BLaER1 treated with 17β-estradiol and CSF1 and Interleukin-3, amounts not matched to agents 10 nM and 100 nM (cell line): ENCODE results near the gene THAP11.
A peak's percentile ranks its signal among the peaks of the same experiment; 100 is the strongest.

ENCODE experiments used
- H3K27ac ChIP-seq, 11 experiments: shearing (Covaris generic); formaldehyde crosslinking; 2 replicates each; pipeline ENCODE4 v1.8.1; 2022
- H3K27me3 ChIP-seq, 11 experiments: shearing (Covaris generic); formaldehyde crosslinking; 2 replicates each; pipeline ENCODE4 v1.8.1; 2022
- H3K36me3 ChIP-seq, 11 experiments: shearing (Covaris generic); formaldehyde crosslinking; 2 replicates each; pipeline ENCODE4 v1.8.1; 2022
- H3K4me1 ChIP-seq, 10 experiments: shearing (Covaris generic); formaldehyde crosslinking; 2 replicates each; pipeline ENCODE4 v1.8.1; 2022
- H3K4me2 ChIP-seq, 11 experiments: shearing (Covaris generic); formaldehyde crosslinking; 2 replicates each; pipeline ENCODE4 v1.8.1; 2022
- H3K4me3 ChIP-seq, 10 experiments: shearing (Covaris generic); formaldehyde crosslinking; 2 replicates each; pipeline ENCODE4 v1.8.1; 2022
- H3K9ac ChIP-seq, 11 experiments: shearing (Covaris generic); formaldehyde crosslinking; 2 replicates each; pipeline ENCODE4 v1.8.1; 2022
- H3K9me3 ChIP-seq, 11 experiments: shearing (Covaris generic); formaldehyde crosslinking; replicated peaks in 1 of 11; 2 replicates each; pipeline ENCODE4 v1.8.1; 2022
- H4K20me1 ChIP-seq, 11 experiments: shearing (Covaris generic); formaldehyde crosslinking; 2 replicates each; pipeline ENCODE4 v1.8.1; 2022
- Cebpa-rat ChIP-seq, 11 experiments: shearing (Covaris generic); IDR thresholded peaks; 2 replicates each; pipeline ENCODE4 v1.8.1; 2022

The THAP11 gene

DNA sequence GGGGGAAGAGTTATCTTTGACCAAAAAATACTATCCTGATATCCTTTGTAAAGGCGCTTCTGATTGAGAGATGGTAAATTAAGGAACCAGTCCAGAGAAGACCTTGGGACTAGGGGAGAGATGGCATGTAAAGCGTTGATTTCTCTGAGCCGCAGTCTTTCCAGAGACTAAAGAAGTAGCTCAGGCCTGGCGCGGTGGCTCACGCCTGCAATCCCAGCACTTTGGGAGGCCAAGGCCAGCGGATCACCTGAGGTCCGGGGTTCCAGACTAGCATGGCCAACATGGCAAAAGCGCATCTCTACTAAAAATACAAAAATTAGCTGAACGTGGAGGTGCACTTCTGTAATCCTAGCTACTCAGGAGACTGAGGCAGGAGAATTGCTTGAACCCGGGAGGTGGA is 6.0 kb downstream of the THAP11 start:
- peaks cover 35 to 90% (median 77%) of the 10 kb centered on the region in 11 experiments; a peak in 21 of 22 replicates for H4K20me1 ChIP-seq

DNA sequence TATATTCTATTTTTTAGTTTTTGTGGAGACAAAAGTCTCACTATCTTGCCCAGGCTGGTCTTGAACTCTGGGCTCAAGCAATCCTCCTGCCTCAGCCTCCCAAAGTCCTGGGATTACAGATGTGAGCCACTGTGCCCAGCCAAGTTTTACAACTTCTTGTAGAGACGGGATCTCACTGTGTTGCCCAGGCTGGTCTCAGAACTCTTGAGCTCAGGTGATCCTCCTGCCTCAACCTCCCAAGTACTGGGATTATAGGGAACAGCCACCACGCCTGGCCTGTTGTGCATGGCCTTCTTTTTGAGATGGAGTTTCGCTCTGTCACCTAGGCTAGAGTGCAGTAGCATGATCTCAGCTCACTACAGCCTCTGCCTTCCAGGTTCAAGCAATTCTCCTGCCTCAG is 11.6 kb downstream of the THAP11 start:
- H3K27ac ChIP-seq, result no peak overlapping the region
- H3K9me3 ChIP-seq, result no peaks in the 10 kb centered on the region
- H3K9ac ChIP-seq, result 0 out of 22 replicates have a peak overlapping the region, but pooled peaks of 1 of the 11 experiments have one; percentile 3
- no peak overlapping the region for H3K4me3 ChIP-seq
- peaks cover 70 to 100% (median 100%) of the 10 kb centered on the region in 11 experiments for H4K20me1 ChIP-seq
- H3K36me3 ChIP-seq, result peaks cover 18 to 98% (median 79%) of the 10 kb centered on the region in 11 experiments
- TF ChIP-seq Cebpa-rat (IDR thresholded peaks at IDR 0.05), result no peak
- H3K4me2 ChIP-seq, result no peak overlapping the region
- no peaks in the 10 kb centered on the region for H3K27me3 ChIP-seq
- H3K4me1 ChIP-seq, result peaks cover 3 to 52% (median 16%) of the 10 kb centered on the region in 10 experiments

More for the DNA sequence above, 6.0 kb downstream of the THAP11 start:
- peak overlapping the region in 10 of 11 experiments; percentile 82 to 94 (median 90); a peak in 18 of 22 replicates for H3K27ac ChIP-seq
- H3K4me1 ChIP-seq, result peaks cover 45 to 55% (median 49%) of the 10 kb centered on the region in 10 experiments
- no peaks in the 10 kb centered on the region for H3K9me3 ChIP-seq
- H3K4me2 ChIP-seq, result peak overlapping the region; percentile 86 to 100 (median 95)
- peak overlapping the region; percentile 82 to 100 (median 100) for H3K4me3 ChIP-seq
- H3K9ac ChIP-seq, result peak overlapping the region; percentile 85 to 99 (median 95)
- no peak for TF ChIP-seq Cebpa-rat (IDR thresholded peaks at IDR 0.05)
- peaks cover 6 to 47% (median 35%) of the 10 kb centered on the region in 11 experiments for H3K36me3 ChIP-seq
- H3K27me3 ChIP-seq, result no peaks in the 10 kb centered on the region

GRCh38 chr16:67855789-67856188 is 13.7 kb downstream of the THAP11 start:
- Histone ChIP-seq H3K4me1 (peaks cover 0 to 59% (median 12%) of the 10 kb centered on the region in 10 experiments; a peak in 12 of 20 replicates), H3K4me2 (no peak overlapping the region; a peak in 1 of 22 replicates), H3K27me3 (no peaks in the 10 kb centered on the region), H4K20me1 (peaks cover 79 to 100% (median 100%) of the 10 kb centered on the region in 11 experiments), H3K36me3 (peaks cover 17 to 98% (median 82%) of the 10 kb centered on the region in 11 experiments), H3K4me3 (no peak overlapping the region), H3K27ac (no peak overlapping the region), H3K9me3 (no peaks in the 10 kb centered on the region), H3K9ac (no peak overlapping the region)
- no peak for TF ChIP-seq Cebpa-rat (IDR thresholded peaks at IDR 0.05)

DNA sequence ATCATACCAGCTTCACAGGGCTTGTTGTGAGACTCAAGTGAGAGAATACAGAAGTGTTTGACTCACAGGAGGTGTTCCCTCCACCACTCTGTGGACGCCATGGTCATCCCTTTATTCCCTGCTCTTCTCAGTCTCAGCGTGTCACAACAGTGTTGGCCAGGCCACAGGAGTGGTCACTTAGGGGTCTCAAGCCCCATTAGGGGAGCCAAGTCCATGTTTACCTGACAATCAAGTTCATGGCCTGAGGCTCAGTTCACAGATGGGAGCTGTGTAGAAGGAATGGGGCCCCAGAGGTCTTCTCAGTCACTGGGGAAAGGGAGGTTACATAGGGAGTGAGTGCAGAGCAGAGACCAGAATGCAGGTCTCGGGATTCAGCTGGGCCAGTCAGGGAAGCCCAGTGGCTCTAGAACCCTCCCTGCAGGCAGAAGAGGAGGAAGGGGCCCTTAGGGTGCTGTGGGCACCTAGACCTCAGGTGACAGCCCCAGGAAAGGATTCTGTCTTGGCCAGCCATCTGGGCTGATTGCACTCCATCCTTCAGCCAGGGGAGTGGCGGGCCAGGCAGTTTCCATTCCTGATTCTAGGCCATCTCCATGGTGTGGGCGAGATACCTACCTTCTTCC is 14.9 kb downstream of the THAP11 start:
- Histone ChIP-seq H4K20me1 (peaks cover 89 to 100% (median 100%) of the 10 kb centered on the region in 11 experiments), H3K4me3 (no peak overlapping the region), H3K27me3 (no peaks in the 10 kb centered on the region), H3K36me3 (peaks cover 28 to 100% (median 87%) of the 10 kb centered on the region in 11 experiments), H3K4me2 (peak overlapping the region in 5 of 11 experiments; percentile 5 to 86 (median 67); a peak in 8 of 22 replicates), H3K9me3 (no peaks in the 10 kb centered on the region), H3K9ac (peak overlapping the region in 3 of 11 experiments; percentile 42 to 73 (median 64); a peak in 5 of 22 replicates), H3K4me1 (peaks cover 0 to 69% (median 23%) of the 10 kb centered on the region in 10 experiments; a peak in 14 of 20 replicates), H3K27ac (peak overlapping the region in 5 of 11 experiments; percentile 11 to 96 (median 59); a peak in 9 of 22 replicates)
- no peak for TF ChIP-seq Cebpa-rat (IDR thresholded peaks at IDR 0.05)

- Histone ChIP-seq H3K4me2 (peak overlapping the region in 5 of 11 experiments; percentile 5 to 86 (median 67); a peak in 8 of 22 replicates), H4K20me1 (peaks cover 96 to 100% (median 100%) of the 10 kb centered on the region in 11 experiments), H3K36me3 (peaks cover 34 to 100% (median 89%) of the 10 kb centered on the region in 11 experiments), H3K4me1 (peaks cover 0 to 75% (median 28%) of the 10 kb centered on the region in 10 experiments; a peak in 15 of 20 replicates), H3K27ac (peak overlapping the region in 5 of 11 experiments; percentile 11 to 96 (median 85); a peak in 9 of 22 replicates), H3K9me3 (no peaks in the 10 kb centered on the region), H3K27me3 (no peaks in the 10 kb centered on the region), H3K9ac (peak overlapping the region in 4 of 11 experiments; percentile 0 to 83 (median 74); a peak in 6 of 22 replicates), H3K4me3 (no peak overlapping the region)
- TF ChIP-seq Cebpa-rat (IDR thresholded peaks at IDR 0.05), result 0 out of 22 replicates have a peak, but pooled peaks of 1 of the 11 experiments have one; percentile 28
Observed at GRCh38 chr16:67857547-67858233, 15.6 kb downstream of the THAP11 start.

DNA sequence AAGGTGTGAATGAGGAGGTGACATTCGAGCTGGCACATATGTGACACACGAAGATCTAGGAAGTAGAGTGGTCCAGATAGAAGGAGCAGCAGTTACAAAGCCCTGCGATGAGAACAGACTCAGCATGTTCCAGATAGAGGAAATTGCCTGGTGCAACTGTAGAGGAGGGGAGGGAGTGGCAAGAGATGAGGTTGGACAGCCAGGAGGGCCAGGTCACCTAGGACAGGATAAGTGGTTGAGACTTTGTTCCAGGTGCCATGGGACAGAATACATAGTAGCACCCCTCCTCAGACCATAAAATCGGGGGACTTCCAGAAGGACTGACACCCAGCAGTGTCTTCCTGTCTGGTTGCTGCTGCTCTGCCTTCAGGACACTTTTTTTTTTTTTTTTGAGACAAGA is 16.4 kb downstream of the THAP11 start:
- peaks cover 96 to 100% (median 100%) of the 10 kb centered on the region in 11 experiments for H4K20me1 ChIP-seq
- peak overlapping the region in 3 of 11 experiments; percentile 67 to 86 (median 83); a peak in 6 of 22 replicates for H3K4me2 ChIP-seq
- peaks cover 0 to 79% (median 34%) of the 10 kb centered on the region in 10 experiments; a peak in 15 of 20 replicates for H3K4me1 ChIP-seq
- H3K27ac ChIP-seq, result peak overlapping the region in 4 of 11 experiments; percentile 53 to 96 (median 88); a peak in 7 of 22 replicates
- no peak overlapping the region for H3K4me3 ChIP-seq
- H3K9ac ChIP-seq, result peak overlapping the region in 4 of 11 experiments; percentile 0 to 83 (median 74); a peak in 6 of 22 replicates
- H3K36me3 ChIP-seq, result peaks cover 33 to 100% (median 88%) of the 10 kb centered on the region in 11 experiments
- no peaks in the 10 kb centered on the region for H3K27me3 ChIP-seq
- H3K9me3 ChIP-seq, result no peaks in the 10 kb centered on the region
- no peak for TF ChIP-seq Cebpa-rat (IDR thresholded peaks at IDR 0.05)

- H4K20me1 ChIP-seq, result peaks cover 94 to 100% (median 100%) of the 10 kb centered on the region in 11 experiments
- no peaks in the 10 kb centered on the region for H3K9me3 ChIP-seq
- no peaks in the 10 kb centered on the region for H3K27me3 ChIP-seq
- H3K27ac ChIP-seq, result peak overlapping the region in 2 of 11 experiments; percentile 60 to 67; a peak in 4 of 22 replicates
- peak overlapping the region in 4 of 11 experiments; percentile 17 to 63 (median 47); a peak in 6 of 22 replicates for H3K4me2 ChIP-seq
- peaks cover 0 to 69% (median 34%) of the 10 kb centered on the region in 10 experiments; a peak in 15 of 20 replicates for H3K4me1 ChIP-seq
- peak overlapping the region in 5 of 11 experiments; percentile 1 to 53 (median 29); a peak in 5 of 22 replicates for H3K9ac ChIP-seq
- no peak for TF ChIP-seq Cebpa-rat (IDR thresholded peaks at IDR 0.05)
- H3K4me3 ChIP-seq, result no peak overlapping the region
- peaks cover 44 to 100% (median 89%) of the 10 kb centered on the region in 11 experiments for H3K36me3 ChIP-seq
Observed at GRCh38 chr16:67860589-67861398, 18.7 kb downstream of the THAP11 start.

DNA sequence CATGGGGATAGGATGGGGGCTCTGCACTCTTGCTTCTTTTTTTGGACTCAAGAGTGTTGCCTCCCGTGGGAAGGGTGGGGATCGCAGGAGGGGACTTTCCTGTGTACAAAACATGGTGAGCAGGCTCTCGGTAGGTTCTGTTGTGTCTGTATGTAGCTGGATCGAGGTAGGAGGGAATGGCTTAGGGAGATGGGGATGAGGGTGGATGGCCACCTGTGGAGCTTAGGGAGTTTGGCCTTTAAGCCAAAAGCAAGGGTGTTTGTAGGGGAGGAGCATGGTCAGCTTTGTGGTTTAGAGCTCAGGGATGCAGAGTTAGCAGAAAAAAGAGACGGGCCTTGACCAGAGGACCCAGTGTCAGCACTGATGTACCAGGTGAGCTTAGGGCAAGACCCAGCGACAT is 19.8 kb downstream of the THAP11 start:
- peaks cover 85 to 100% (median 100%) of the 10 kb centered on the region in 11 experiments for H4K20me1 ChIP-seq
- no peaks in the 10 kb centered on the region for H3K27me3 ChIP-seq
- peak overlapping the region in 4 of 11 experiments; percentile 8 to 53 (median 49); a peak in 4 of 22 replicates for H3K9ac ChIP-seq
- H3K4me3 ChIP-seq, result no peak overlapping the region
- H3K27ac ChIP-seq, result peak overlapping the region in 2 of 11 experiments; percentile 60 to 67; a peak in 3 of 22 replicates
- no peaks in the 10 kb centered on the region for H3K9me3 ChIP-seq
- H3K4me1 ChIP-seq, result peaks cover 0 to 59% (median 32%) of the 10 kb centered on the region in 10 experiments; a peak in 15 of 20 replicates
- no peak for TF ChIP-seq Cebpa-rat (IDR thresholded peaks at IDR 0.05)
- H3K36me3 ChIP-seq, result peaks cover 55 to 100% (median 89%) of the 10 kb centered on the region in 11 experiments
- peak overlapping the region in 4 of 11 experiments; percentile 5 to 63 (median 47); a peak in 6 of 22 replicates for H3K4me2 ChIP-seq
